Activated naive CD8-positive, alpha-beta T cell treated with anti-CD3 and anti-CD28 coated beads, Interleukin-2, amount 10 ng/mL, durations not matched to agents 7 days and 5 days (primary cell): Measurements from ENCODE around the gene HOXB7. TPM values are rescaled to one million over a fixed set of nuclear protein-coding genes. Genes with fewer than 3 reads are reported as not detected.

ENCODE experiments used
- ATAC-seq: fragments of 150-1000 bp; cut with Tn5 transposase; one replicate; pipeline ENCODE4 v1.10.0; 2021; ENCODE audit warnings: low read depth, moderate library complexity
- POLR2A ChIA-PET: fragments of 350-600 bp; sonication (Branson Sonifier 250); formaldehyde crosslinking; loops from one replicate; lab custom pipeline; 2021; ENCODE audit warnings: antibody characterized with exemption; lab: Charles Lee
- DNase-seq: peaks from one replicate; pipeline ENCODE4 v3.0.0; 2021
- H3K27ac Mint-ChIP-seq: one replicate; pipeline ENCODE4 v1.8.0; 2022; ENCODE audit warnings: mild to moderate bottlenecking, mixed read lengths
- H3K27me3 Mint-ChIP-seq: one replicate; pipeline ENCODE4 v1.8.0; 2022; ENCODE audit warnings: mild to moderate bottlenecking, moderate library complexity, mixed read lengths
- H3K36me3 Mint-ChIP-seq: one replicate; pipeline ENCODE4 v1.8.0; 2021; ENCODE audit warnings: mild to moderate bottlenecking, mixed read lengths
- H3K4me1 Mint-ChIP-seq: one replicate; pipeline ENCODE4 v1.8.0; 2021; ENCODE audit warnings: mixed read lengths
- H3K4me3 Mint-ChIP-seq: one replicate; pipeline ENCODE4 v1.8.0; 2022; ENCODE audit warnings: mild to moderate bottlenecking, moderate library complexity, mixed read lengths
- H3K9me3 Mint-ChIP-seq: one replicate; pipeline ENCODE4 v1.8.0; 2021; ENCODE audit warnings: mixed read lengths
- total RNA-seq, 2 experiments: library from RNA; stranded (reverse); gene quantifications; one replicate each; pipeline ENCODE4 v1.2.3, GENCODE V29; 2021

HOXB7 gene
- 1 to 10 TPM in 1 of 2 experiments, under 1 TPM in 1; 0.80 to 1.0 TPM for total RNA-seq

- Mint-ChIP-seq H3K27me3 (peaks cover 76% of the 10 kb centered on the region), H3K4me3 (peak within 1 kb of the TSS; percentile 86), H3K27ac (peak within 1 kb of the TSS; percentile 59), H3K36me3 (no peaks in the 10 kb centered on the region), H3K9me3 (no peaks in the 10 kb centered on the region), H3K4me1 (peaks cover 31% of the 10 kb centered on the region)
- DNase-seq (peak; percentile 80), ATAC-seq (peak; percentile 43)
- POLR2A ChIA-PET = no interaction called here
These were observed at the start of gene HOXB7 for GRCh38 chr17:48610282-48611211. Gene HOXB7, minus strand, starts transcription at chr17:48611017. Its CDS starts 99 bp downstream, at chr17:48610918.

GRCh38 chr17:48655913-48656312, 45.1 kb upstream of the HOXB7 start:
- POLR2A ChIA-PET = no interaction called here

GRCh38 chr17:48649741-48650140, 38.9 kb upstream of the HOXB7 start:
- Mint-ChIP-seq H3K4me1 (peaks cover 12% of the 10 kb centered on the region), H3K4me3 (no peak overlapping the region), H3K9me3 (no peaks in the 10 kb centered on the region), H3K27ac (no peak overlapping the region), H3K27me3 (peaks cover 63% of the 10 kb centered on the region), H3K36me3 (no peaks in the 10 kb centered on the region)
- DNase-seq (no peak), ATAC-seq (no peak)
- POLR2A ChIA-PET = no interaction called here

More at GRCh38 chr17:48655913-48656312, 45.1 kb upstream of the HOXB7 start:
- ATAC-seq (no peak), DNase-seq (no peak)
- H3K4me3 Mint-ChIP-seq = no peak overlapping the region
- peaks cover 5% of the 10 kb centered on the region for H3K4me1 Mint-ChIP-seq
- H3K9me3 Mint-ChIP-seq = no peaks in the 10 kb centered on the region
- no peak overlapping the region for H3K27ac Mint-ChIP-seq
- no peaks in the 10 kb centered on the region for H3K36me3 Mint-ChIP-seq
- peaks cover 22% of the 10 kb centered on the region for H3K27me3 Mint-ChIP-seq

- H3K4me3 Mint-ChIP-seq = peak overlapping the region; percentile 82
- H3K9me3 Mint-ChIP-seq = no peaks in the 10 kb centered on the region
- no peaks in the 10 kb centered on the region for H3K36me3 Mint-ChIP-seq
- H3K4me1 Mint-ChIP-seq = peaks cover 15% of the 10 kb centered on the region
- DNase-seq (no peak), ATAC-seq (no peak)
- no peak overlapping the region for H3K27ac Mint-ChIP-seq
- POLR2A ChIA-PET = no interaction called here
- peaks cover 78% of the 10 kb centered on the region for H3K27me3 Mint-ChIP-seq
These were observed 37.1 kb upstream of the HOXB7 start for GRCh38 chr17:48647963-48648245.

- no peaks in the 10 kb centered on the region for H3K9me3 Mint-ChIP-seq
- H3K27ac Mint-ChIP-seq = peak overlapping the region; percentile 26
- POLR2A ChIA-PET = no interaction called here
- peak overlapping the region; percentile 82 for H3K4me3 Mint-ChIP-seq
- peaks cover 80% of the 10 kb centered on the region for H3K27me3 Mint-ChIP-seq
- no peaks in the 10 kb centered on the region for H3K36me3 Mint-ChIP-seq
- H3K4me1 Mint-ChIP-seq = peaks cover 18% of the 10 kb centered on the region
- DNase-seq (no peak), ATAC-seq (no peak)
These were observed 36.5 kb upstream of the HOXB7 start for GRCh38 chr17:48647103-48647962.

- Mint-ChIP-seq H3K36me3 (peaks cover 2% of the 10 kb centered on the region), H3K27me3 (peaks cover 85% of the 10 kb centered on the region), H3K4me1 (peaks cover 20% of the 10 kb centered on the region), H3K4me3 (peak overlapping the region; percentile 82), H3K27ac (peak overlapping the region; percentile 26), H3K9me3 (no peaks in the 10 kb centered on the region)
- DNase-seq (peak; percentile 60), ATAC-seq (peak; percentile 69)
- POLR2A ChIA-PET = no interaction called here
These were observed 35.6 kb upstream of the HOXB7 start for GRCh38 chr17:48646183-48647102.

- H3K4me3 Mint-ChIP-seq = peak overlapping the region; percentile 78
- no peaks in the 10 kb centered on the region for H3K9me3 Mint-ChIP-seq
- POLR2A ChIA-PET = no interaction called here
- DNase-seq (no peak), ATAC-seq (no peak)
- peaks cover 88% of the 10 kb centered on the region for H3K27me3 Mint-ChIP-seq
- no peak overlapping the region for H3K27ac Mint-ChIP-seq
- peaks cover 21% of the 10 kb centered on the region for H3K4me1 Mint-ChIP-seq
- H3K36me3 Mint-ChIP-seq = peaks cover 3% of the 10 kb centered on the region
These were observed 34.9 kb upstream of the HOXB7 start for GRCh38 chr17:48645639-48646182.

- no peaks in the 10 kb centered on the region for H3K9me3 Mint-ChIP-seq
- H3K36me3 Mint-ChIP-seq = peaks cover 3% of the 10 kb centered on the region
- POLR2A ChIA-PET = no interaction called here
- H3K27ac Mint-ChIP-seq = no peak overlapping the region
- ATAC-seq (no peak), DNase-seq (no peak)
- peaks cover 21% of the 10 kb centered on the region for H3K4me1 Mint-ChIP-seq
- H3K4me3 Mint-ChIP-seq = peak overlapping the region; percentile 78
- H3K27me3 Mint-ChIP-seq = peaks cover 86% of the 10 kb centered on the region
These were observed 34.2 kb upstream of the HOXB7 start for GRCh38 chr17:48644910-48645557.

GRCh38 chr17:48644159-48644558, 33.3 kb upstream of the HOXB7 start:
- no peaks in the 10 kb centered on the region for H3K9me3 Mint-ChIP-seq
- ATAC-seq (no peak), DNase-seq (no peak)
- POLR2A ChIA-PET = no interaction called here
- peaks cover 3% of the 10 kb centered on the region for H3K36me3 Mint-ChIP-seq
- no peak overlapping the region for H3K4me3 Mint-ChIP-seq
- H3K27me3 Mint-ChIP-seq = peaks cover 87% of the 10 kb centered on the region
- H3K27ac Mint-ChIP-seq = no peak overlapping the region
- peaks cover 21% of the 10 kb centered on the region for H3K4me1 Mint-ChIP-seq

- Mint-ChIP-seq H3K4me3 (no peak overlapping the region), H3K36me3 (peaks cover 3% of the 10 kb centered on the region), H3K27ac (no peak overlapping the region), H3K9me3 (no peaks in the 10 kb centered on the region), H3K27me3 (peaks cover 87% of the 10 kb centered on the region), H3K4me1 (peaks cover 21% of the 10 kb centered on the region)
- ATAC-seq = no peak
- POLR2A ChIA-PET = no interaction called here
- no peak for DNase-seq
These were observed 32.8 kb upstream of the HOXB7 start for GRCh38 chr17:48643697-48644012.

GRCh38 chr17:48642843-48643696, 32.3 kb upstream of the HOXB7 start:
- Mint-ChIP-seq H3K36me3 (peaks cover 3% of the 10 kb centered on the region), H3K4me1 (peaks cover 21% of the 10 kb centered on the region), H3K27me3 (peaks cover 87% of the 10 kb centered on the region), H3K9me3 (no peaks in the 10 kb centered on the region), H3K27ac (no peak overlapping the region), H3K4me3 (no peak overlapping the region)
- DNase-seq (no peak), ATAC-seq (no peak)
- POLR2A ChIA-PET = no interaction called here
